GM13977 (cell line): ENCODE data around the gene ADGRF1.

ENCODE experiments used
- DNase-seq: peaks from one replicate; pipeline ENCODE4 v3.0.0; 2012; ENCODE audit warnings: low spot score
- in situ Hi-C: fragments of 300-500 bp; cut with MboI; formaldehyde crosslinking; loops from one replicate; pipeline ENCODE4 v1.12.0; 2022; ENCODE audit warnings: low sequenced_read_pairs, low pct_unique_long_range_greater_than_20kb, mixed read lengths, inconsistent platforms; ENCODE audit not compliant: unreplicated experiment
- TF ChIP-seq, protein P1 (sequence below): IDR thresholded peaks from 2 replicates; pipeline ENCODE4 v1.5.1; 2012; ENCODE audit warnings: mild to moderate bottlenecking, control low read depth; ENCODE audit not compliant: insufficient read depth; ENCODE audit errors: extremely low read depth, missing control alignments

Gene ADGRF1

DNA sequence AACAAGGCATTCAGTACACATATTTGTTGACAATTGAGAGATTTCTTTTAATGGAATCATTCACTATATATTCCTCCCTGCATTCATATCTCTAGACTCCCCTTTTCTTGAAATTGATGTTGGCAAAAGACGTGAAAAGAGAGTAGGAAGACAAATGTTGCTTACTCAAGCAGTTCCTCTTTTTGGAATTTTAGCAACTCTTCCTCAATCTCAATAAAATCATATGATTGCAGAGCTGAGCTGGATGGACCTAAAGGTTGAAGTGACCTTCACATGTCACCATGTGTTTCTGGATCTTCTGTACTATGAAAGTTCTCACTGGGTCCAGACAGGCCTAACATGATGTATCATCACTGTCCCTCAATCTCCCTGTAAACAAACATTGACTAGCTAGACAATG, 18.6 kb downstream of the ADGRF1 start:
- TF ChIP-seq, protein P1, sequence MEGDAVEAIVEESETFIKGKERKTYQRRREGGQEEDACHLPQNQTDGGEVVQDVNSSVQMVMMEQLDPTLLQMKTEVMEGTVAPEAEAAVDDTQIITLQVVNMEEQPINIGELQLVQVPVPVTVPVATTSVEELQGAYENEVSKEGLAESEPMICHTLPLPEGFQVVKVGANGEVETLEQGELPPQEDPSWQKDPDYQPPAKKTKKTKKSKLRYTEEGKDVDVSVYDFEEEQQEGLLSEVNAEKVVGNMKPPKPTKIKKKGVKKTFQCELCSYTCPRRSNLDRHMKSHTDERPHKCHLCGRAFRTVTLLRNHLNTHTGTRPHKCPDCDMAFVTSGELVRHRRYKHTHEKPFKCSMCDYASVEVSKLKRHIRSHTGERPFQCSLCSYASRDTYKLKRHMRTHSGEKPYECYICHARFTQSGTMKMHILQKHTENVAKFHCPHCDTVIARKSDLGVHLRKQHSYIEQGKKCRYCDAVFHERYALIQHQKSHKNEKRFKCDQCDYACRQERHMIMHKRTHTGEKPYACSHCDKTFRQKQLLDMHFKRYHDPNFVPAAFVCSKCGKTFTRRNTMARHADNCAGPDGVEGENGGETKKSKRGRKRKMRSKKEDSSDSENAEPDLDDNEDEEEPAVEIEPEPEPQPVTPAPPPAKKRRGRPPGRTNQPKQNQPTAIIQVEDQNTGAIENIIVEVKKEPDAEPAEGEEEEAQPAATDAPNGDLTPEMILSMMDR = no peak
- no peak for DNase-seq
- in situ Hi-C loops = no loop called here

DNA sequence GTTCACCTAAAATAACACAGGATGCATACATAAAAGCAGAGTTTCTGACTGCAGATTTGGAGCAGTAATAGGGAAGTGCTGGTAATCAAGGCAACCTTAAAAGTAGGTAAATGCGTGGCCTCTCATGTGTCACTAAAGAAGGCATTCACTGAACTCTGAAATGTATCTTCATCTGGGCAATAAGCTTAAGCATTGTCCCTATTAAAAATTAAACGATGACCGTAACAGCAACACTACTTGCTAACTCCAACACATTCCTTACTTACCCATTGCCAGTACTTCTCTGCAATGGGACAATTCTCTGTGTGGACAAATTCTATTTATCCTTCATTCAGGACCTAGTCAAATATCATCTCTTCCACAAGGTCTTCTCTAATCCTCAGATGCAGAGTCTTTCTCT, 19.9 kb downstream of the ADGRF1 start:
- in situ Hi-C loops = no loop called here
- TF ChIP-seq, protein P1 = no peak
- DNase-seq = no peak

DNA sequence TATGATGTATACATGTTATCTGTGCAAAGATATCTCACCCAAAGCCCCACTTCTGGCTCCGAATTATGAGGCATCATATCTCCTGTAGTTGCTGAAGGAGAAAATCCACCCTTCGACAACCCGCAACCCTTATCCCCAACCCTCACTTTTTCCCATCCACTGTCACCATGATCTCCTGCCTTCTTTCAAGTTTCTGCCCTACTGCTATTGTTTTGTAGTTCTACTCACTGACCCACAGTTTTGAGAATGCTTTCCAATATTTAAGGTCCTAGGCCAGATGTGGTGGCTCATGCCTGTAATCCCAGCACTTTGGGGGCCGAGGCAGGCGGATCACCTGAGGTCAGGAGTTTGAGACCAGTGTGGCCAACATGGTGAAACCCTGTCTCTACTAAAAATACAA, 22.2 kb downstream of the ADGRF1 start:
- TF ChIP-seq, protein P1 = no peak
- in situ Hi-C loops = no loop called here

GRCh38 chr6:47016909-47017308, 25.2 kb downstream of the ADGRF1 start:
- TF ChIP-seq, protein P1 = no peak
- in situ Hi-C loops = no loop called here
- DNase-seq = no peak

More for the DNA sequence above, 22.2 kb downstream of the ADGRF1 start:
- DNase-seq = no peak

DNA sequence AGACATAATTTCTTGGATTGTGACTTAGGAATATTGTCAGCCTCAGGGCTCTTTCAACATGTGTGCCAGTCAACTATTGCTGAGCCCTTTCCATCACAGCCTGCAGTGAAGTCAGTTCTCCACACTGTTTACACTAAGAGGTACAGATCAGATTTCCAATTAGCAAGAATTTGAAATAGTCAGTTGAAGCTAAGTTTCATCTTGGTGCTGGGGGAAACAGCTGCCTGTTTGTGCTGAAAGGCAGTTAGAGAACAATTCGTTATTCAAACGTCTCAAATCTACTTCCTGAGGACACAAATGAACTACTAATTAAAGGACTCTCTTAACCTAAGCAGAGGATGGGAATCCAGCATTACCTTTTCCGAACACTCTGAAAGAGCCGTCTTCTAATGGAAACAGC, 25.9 kb downstream of the ADGRF1 start:
- in situ Hi-C loops = no loop called here
- no peak for DNase-seq
- TF ChIP-seq, protein P1 = no peak

GRCh38 chr6:47014401-47014800, 27.7 kb downstream of the ADGRF1 start:
- no peak for DNase-seq
- TF ChIP-seq, protein P1 = no peak
- in situ Hi-C loops = no loop called here

- in situ Hi-C loops = no loop called here
- TF ChIP-seq, protein P1 = no peak
- DNase-seq = no peak
These were observed 32.5 kb downstream of the ADGRF1 start for GRCh38 chr6:47009583-47009982.
